OCI-LY3 (cell line): ENCODE measurements around the gene RNASE4.

Experiments
- EZH2phosphoT487 ChIP-seq: fragments of 200-600 bp; shearing (Covaris generic); IDR thresholded peaks from 2 replicates; pipeline ENCODE4 v1.6.1; 2018; ENCODE audit warnings: antibody characterized with exemption, mixed run types, low read depth
- TF ChIP-seq, protein P1 (sequence below): fragments of 200-600, 300-600 bp; sonication (generic); IDR thresholded peaks from 2 replicates; pipeline ENCODE4 v1.5.1; 2014; ENCODE audit warnings: antibody characterized with exemption, low read length, low read depth

GRCh38 chr14:20659813-20660395, 24.5 kb upstream of the RNASE4 start:
- TF ChIP-seq, protein P1, sequence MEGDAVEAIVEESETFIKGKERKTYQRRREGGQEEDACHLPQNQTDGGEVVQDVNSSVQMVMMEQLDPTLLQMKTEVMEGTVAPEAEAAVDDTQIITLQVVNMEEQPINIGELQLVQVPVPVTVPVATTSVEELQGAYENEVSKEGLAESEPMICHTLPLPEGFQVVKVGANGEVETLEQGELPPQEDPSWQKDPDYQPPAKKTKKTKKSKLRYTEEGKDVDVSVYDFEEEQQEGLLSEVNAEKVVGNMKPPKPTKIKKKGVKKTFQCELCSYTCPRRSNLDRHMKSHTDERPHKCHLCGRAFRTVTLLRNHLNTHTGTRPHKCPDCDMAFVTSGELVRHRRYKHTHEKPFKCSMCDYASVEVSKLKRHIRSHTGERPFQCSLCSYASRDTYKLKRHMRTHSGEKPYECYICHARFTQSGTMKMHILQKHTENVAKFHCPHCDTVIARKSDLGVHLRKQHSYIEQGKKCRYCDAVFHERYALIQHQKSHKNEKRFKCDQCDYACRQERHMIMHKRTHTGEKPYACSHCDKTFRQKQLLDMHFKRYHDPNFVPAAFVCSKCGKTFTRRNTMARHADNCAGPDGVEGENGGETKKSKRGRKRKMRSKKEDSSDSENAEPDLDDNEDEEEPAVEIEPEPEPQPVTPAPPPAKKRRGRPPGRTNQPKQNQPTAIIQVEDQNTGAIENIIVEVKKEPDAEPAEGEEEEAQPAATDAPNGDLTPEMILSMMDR, result no peak
- TF ChIP-seq EZH2phosphoT487, result no peak
